Heart left ventricle (tissue), 16 donors: Measurements from ENCODE around the gene EFHC1. TPM values are rescaled to one million over a fixed set of nuclear protein-coding genes. Genes with fewer than 3 reads are reported as not detected.
A peak's percentile ranks its signal among the peaks of the same experiment; 100 is the strongest.

Source experiments
- ATAC-seq, 4 donors: fragments of 200-7000 bp; cut with Tn5 transposase; one replicate each; pipeline ENCODE4 v1.9.1; 2020 to 2022; ENCODE audit warnings: moderate library complexity in 4 of 4, mild to moderate bottlenecking in 3 of 4, moderate number of reproducible peaks in 1 of 4
- DNase-seq, 5 donors: peaks; one replicate each; pipeline ENCODE4 v3.0.0-alpha.2; 2020
- H3K27ac ChIP-seq, 12 donors: fragments of 200-600 bp; sonication (generic) in 4 of 12; one replicate each; pipeline versions ENCODE4 v1.5.0 to v1.8.0; 2016 to 2022; ENCODE audit warnings: mild to moderate bottlenecking in 2 of 12
- H3K27me3 ChIP-seq, 9 donors: fragments of 200-600 bp; sonication (generic) in 2 of 9; one replicate each; pipeline versions ENCODE4 v1.5.1 to v1.8.0; 2016 to 2022; ENCODE audit warnings: mild to moderate bottlenecking in 3 of 9
- H3K36me3 ChIP-seq, 9 donors: fragments of 200-600 bp; sonication (generic) in 2 of 9; one replicate each; pipeline versions ENCODE4 v1.5.0 to v1.8.0; 2018 to 2022; ENCODE audit warnings: mild to moderate bottlenecking in 2 of 9
- H3K4me1 ChIP-seq, 12 donors: fragments of 200-600 bp; sonication (generic) in 4 of 12; one replicate each; pipeline versions ENCODE4 v1.5.0 to v1.8.0; 2016 to 2022; ENCODE audit warnings: mild to moderate bottlenecking in 3 of 12
- H3K4me3 ChIP-seq, 12 donors: fragments of 200-600 bp; sonication (generic) in 4 of 12; one replicate each; pipeline versions ENCODE4 v1.5.0 to v1.8.0; 2017 to 2022; ENCODE audit warnings: mild to moderate bottlenecking in 9 of 12, moderate library complexity in 4 of 12
- H3K9me3 ChIP-seq, 12 donors: fragments of 200-600 bp; sonication (generic) in 4 of 12; one replicate each; pipeline versions ENCODE4 v1.5.0 to v1.8.0; 2016 to 2022; ENCODE audit warnings: mild to moderate bottlenecking in 1 of 12
- CTCF ChIP-seq, 12 donors: fragments of 200-600 bp; sonication (generic) in 4 of 12; IDR thresholded peaks; one replicate each; pipeline versions ENCODE4 v1.5.0 to v1.8.0; 2018 to 2022; ENCODE audit warnings: antibody characterized with exemption in 12 of 12, mild to moderate bottlenecking in 5 of 12
- POLR2A ChIP-seq, 2 donors: fragments of 450-650 bp; IDR thresholded peaks; one replicate each; pipeline ENCODE4 v1.6.1; 2017; ENCODE audit warnings: antibody characterized with exemption in 2 of 2, mild to moderate bottlenecking in 2 of 2, moderate library complexity in 2 of 2
- WGBS, 4 donors: extraction: QIAGEN DNeasy Blood & Tissue Kit in 2 of 4; methylation state at CpG; one replicate each; pipeline versions ENCODE4 v1.1.5 to v1.1.7; 2013 to 2018; 5-methylcytosine and 5-hydroxymethylcytosine counted together
- intact Hi-C, 10 donors: fragments of 100-400 bp; cut with DNase I; formaldehyde crosslinking; loops; one replicate each; pipeline versions ENCODE4 v1.11.1 to v1.14.2; 2022
- polyA plus RNA-seq, 2 donors: library from polyadenylated mRNA; stranded (reverse); fragments of 200-250 nt; gene quantifications; one replicate each; pipeline ENCODE4 v1.2.3, GENCODE V29; 2013
- total RNA-seq, 9 donors: library from RNA; depleted of rRNA in 2 of 9; stranded (reverse); fragments of >200 nt in 2 of 9; fragmentation: NEBNext Ultra II Directional in 3 of 9; extraction: Animal tissue kit (Norgen Biotek cat#: 25700) in 3 of 9; gene quantifications; one replicate each; pipeline versions ENCODE4 v1.1.0 to v1.2.4, GENCODE V29; 2016 to 2023
- donor health status: ischemic (EF 13 %, LVEDD 7.1; RV severe dilation, severe dysfunction).
- donor health status: healthy with polysubstance abuse.
- donor health status: DM: no; HTN: yes; CAD: no.
- donor health status: DM: no; HTN: no; CAD: no.
- donor health status: ischemic (EF 25% LVEDD 6.9; RV normal size, moderate dysfunction).
- donor health status: ischemic (EF 25% LVEDD 5.7; RV mildly dilated, moderate dysfunction).
- donor health status: healthy.
- donor health status: DM: yes; HTN: yes; CAD: no.
- donor health status: ischemic (EF 35%, LVEDD 5.7; RV mildly dilated, moderate dysfunction).
- donor health status: nonischemic (EF 11% LVEDD 7.7; RV severe dilation, severe dysfunction).
- donor health status: DM: yes; HTN: yes; CAD: no.
- donor health status: PGD.
- donor health status: ischemic (EF 29% LVEDD 5.4; RV normal size, mild dysfunction).
- donor health status: nonischemic (EF 23%, LVEDD 6.1; RV moderate dilation, normal function).

Gene EFHC1
- total and polyA plus RNA-seq, 11 donors: 2.6 to 14.4 (median 4.3) TPM

- DNase-seq: peak in 3 of 5 donors; percentile 36 to 70 (median 51)
- H3K4me3 ChIP-seq: no peak overlapping the region
- no peaks in the 10 kb centered on the region for H3K27me3 ChIP-seq
- no peak for TF ChIP-seq CTCF (IDR thresholded peaks at IDR 0.05)
- TF ChIP-seq POLR2A (IDR thresholded peaks at IDR 0.05): no peak
- peak; percentile 64 to 75 (median 70) for ATAC-seq
- H3K27ac ChIP-seq: peak overlapping the region; percentile 26 to 93 (median 88)
- WGBS, 4 donors: 50 to 53% (median 51%) methylated on average over 5 of the region's 5 CpGs
- H3K36me3 ChIP-seq: no peaks in the 10 kb centered on the region
- H3K9me3 ChIP-seq: no peaks in the 10 kb centered on the region
- intact Hi-C loops: loop anchor here (1.0 to 5.0 kb wide), 13 partner anchors 80 to 577 kb away; partner anchors contain the start of genes TRAM2 (in 2 of the 10) and GSTA4 (in 1 of the 10)
- H3K4me1 ChIP-seq: peaks cover 0 to 50% (median 26%) of the 10 kb centered on the region in 12 donors
Observed at GRCh38 chr6:52417675-52418111, 2.4 kb upstream of the EFHC1 start.

DNA sequence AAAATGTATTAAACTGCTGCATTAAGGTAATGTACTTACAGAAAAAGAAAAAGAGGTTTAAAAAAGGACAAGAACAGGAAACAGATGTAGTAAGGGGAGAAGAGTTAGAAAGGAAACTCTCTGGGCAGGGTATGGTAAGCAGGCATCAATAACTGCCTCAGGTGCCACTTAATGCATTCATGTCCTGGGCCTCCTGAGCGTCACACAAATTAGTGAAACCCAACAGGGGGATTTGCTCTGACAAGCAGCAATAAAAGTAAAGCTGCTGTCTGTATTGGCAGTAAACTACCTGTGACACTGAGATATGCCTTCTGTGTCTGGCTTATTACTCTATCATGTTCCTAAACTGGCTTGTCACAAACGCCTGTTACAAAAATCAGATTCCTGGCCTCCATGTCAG, 1.5 kb upstream of the EFHC1 start:
- intact Hi-C loops: loop anchor here in 7 of 10 donors (2.0 to 5.0 kb wide), 5 partner anchors 79 to 576 kb away; partner anchors contain the start of genes TRAM2 (in 2 of the 7) and GSTA4 (in 1 of the 7)
- TF ChIP-seq CTCF (IDR thresholded peaks at IDR 0.05): no peak
- no peak for TF ChIP-seq POLR2A (IDR thresholded peaks at IDR 0.05)
- Histone ChIP-seq H3K4me3 (no peak overlapping the region), H3K4me1 (peaks cover 0 to 50% (median 27%) of the 10 kb centered on the region in 12 donors), H3K27me3 (no peaks in the 10 kb centered on the region), H3K9me3 (no peaks in the 10 kb centered on the region), H3K36me3 (no peaks in the 10 kb centered on the region), H3K27ac (peak overlapping the region in 11 of 12 donors; percentile 81 to 93 (median 88))
- no peak for ATAC-seq
- no peak for DNase-seq
- WGBS, 4 donors: 58 to 67% (median 65%) methylated on average over 2 of the region's 2 CpGs

DNA sequence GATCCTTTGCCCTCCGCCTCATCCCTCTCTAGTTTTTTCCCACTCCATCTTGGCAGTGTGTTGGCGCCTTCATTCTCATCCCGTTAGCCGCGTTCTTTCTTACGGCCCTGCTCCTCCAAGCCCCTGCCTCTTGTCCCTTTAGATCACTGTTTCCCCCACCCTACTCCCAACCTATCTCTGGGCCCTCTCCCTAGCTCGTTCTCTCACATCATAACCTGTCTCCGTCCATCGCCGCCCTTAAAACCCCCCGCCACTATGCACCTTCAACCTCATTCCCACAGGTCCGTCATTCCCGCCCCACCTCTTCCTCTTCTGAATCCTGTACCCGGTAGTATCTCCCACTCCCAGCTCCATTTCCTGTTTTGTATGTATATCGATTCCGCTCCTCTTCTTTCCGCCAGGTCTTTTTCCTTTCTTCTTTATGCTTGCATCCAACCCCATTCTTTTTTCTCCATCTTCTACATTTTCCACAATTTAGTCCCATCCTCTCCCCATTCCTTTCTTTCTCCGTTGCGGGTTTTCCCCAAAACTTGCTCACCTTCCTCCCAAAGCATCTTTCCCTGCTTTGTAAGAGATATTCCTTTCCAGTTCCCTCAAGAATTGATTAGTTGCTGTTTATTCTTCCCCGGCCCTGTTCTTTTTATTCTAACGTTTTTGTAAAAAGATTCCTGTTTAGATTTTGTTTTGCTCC, 671 bp downstream of the EFHC1 start:
- Histone ChIP-seq H3K9me3 (no peaks in the 10 kb centered on the region), H3K4me3 (peak overlapping the region; percentile 60 to 90 (median 80)), H3K36me3 (peaks cover 0 to 5% (median 0%) of the 10 kb centered on the region in 9 donors), H3K27ac (peak overlapping the region in 11 of 12 donors; percentile 11 to 93 (median 87)), H3K27me3 (no peaks in the 10 kb centered on the region), H3K4me1 (peaks cover 0 to 48% (median 27%) of the 10 kb centered on the region in 12 donors)
- DNase-seq (no peak), ATAC-seq (peak in 2 of 4 donors; percentile 1 to 3)
- 4 to 5% (median 4%) methylated on average over 21 of the region's 21 CpGs for WGBS, 4 donors
- TF ChIP-seq POLR2A (IDR thresholded peaks at IDR 0.05) (no peak), CTCF (IDR thresholded peaks at IDR 0.05) (no peak)
- intact Hi-C loops: loop anchor here (1.0 to 10.0 kb wide), 8 partner anchors 76 to 156 kb away; partner anchors contain the start of gene TRAM2 (in 5 of the 10)

DNA sequence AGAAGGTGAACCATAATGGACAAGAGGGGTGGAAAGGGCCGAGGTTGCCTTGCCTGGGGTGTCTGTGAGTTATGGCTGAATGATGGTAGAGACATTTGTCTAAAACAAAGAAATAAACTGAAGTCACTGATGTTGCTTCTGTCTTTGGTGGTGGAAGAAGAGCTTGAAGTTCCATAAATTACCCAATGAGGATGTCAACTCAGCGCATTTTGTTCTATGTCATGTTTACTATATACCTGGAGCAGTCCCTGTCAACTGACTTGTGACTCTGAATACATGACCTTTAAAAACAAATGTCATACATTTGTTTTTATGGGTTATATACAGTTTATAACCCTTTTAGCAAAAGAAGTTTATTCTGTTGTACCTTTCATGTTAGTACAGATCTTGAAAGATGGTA, 2.0 kb downstream of the EFHC1 start:
- DNase-seq: no peak
- ATAC-seq: no peak
- no peak overlapping the region for H3K27ac ChIP-seq
- H3K4me1 ChIP-seq: peaks cover 0 to 37% (median 22%) of the 10 kb centered on the region in 12 donors
- no peaks in the 10 kb centered on the region for H3K9me3 ChIP-seq
- peaks cover 0 to 10% (median 0%) of the 10 kb centered on the region in 9 donors for H3K36me3 ChIP-seq
- H3K4me3 ChIP-seq: no peak overlapping the region
- TF ChIP-seq CTCF (IDR thresholded peaks at IDR 0.05): no peak
- no peak for TF ChIP-seq POLR2A (IDR thresholded peaks at IDR 0.05)
- H3K27me3 ChIP-seq: no peaks in the 10 kb centered on the region
- 93 to 99% (median 93%) methylated on average over 2 of the region's 2 CpGs for WGBS, 4 donors
- intact Hi-C loops: loop anchor here in 7 of 10 donors (5.0 to 10.0 kb wide), 4 partner anchors 75 to 155 kb away; partner anchors contain the start of gene TRAM2 (in 4 of the 7)
